ENCODE data around the gene PACS1.
"Not testable (repeated sequence)": the region's sequence is repeated elsewhere in the genome, so short reads cannot be mapped to it uniquely, and the experiment has no call there.

Gene PACS1

GRCh38 chr11:66230156-66230555 is 160.1 kb downstream of the PACS1 start:
- no peak for DNase-seq

GRCh38 chr11:66230978-66231377 is 160.9 kb downstream of the PACS1 start:
- no peak for DNase-seq

GRCh38 chr11:66231561-66231960 is 161.5 kb downstream of the PACS1 start:
- DNase-seq = no peak

GRCh38 chr11:66232769-66233168 is 162.7 kb downstream of the PACS1 start:
- no peak for DNase-seq

- DNase-seq = no peak
Observed at GRCh38 chr11:66233301-66233700, 163.2 kb downstream of the PACS1 start.

GRCh38 chr11:66235141-66235540 is 165.1 kb downstream of the PACS1 start:
- DNase-seq = no peak

- DNase-seq = no peak
Observed at GRCh38 chr11:66237867-66238266, 167.8 kb downstream of the PACS1 start.

GRCh38 chr11:66238786-66239413 is 168.8 kb downstream of the PACS1 start:
- DNase-seq = no peak

GRCh38 chr11:66239511-66239910 is 169.4 kb downstream of the PACS1 start:
- DNase-seq = no peak

- DNase-seq = no peak
Observed at GRCh38 chr11:66239998-66240780, 170.1 kb downstream of the PACS1 start.

GRCh38 chr11:66240781-66241136 is 170.7 kb downstream of the PACS1 start:
- no peak for DNase-seq

- DNase-seq = no peak
Observed at GRCh38 chr11:66242095-66242765, 172.2 kb downstream of the PACS1 start.

- no peak for DNase-seq
Observed at GRCh38 chr11:66243782-66244535, 173.9 kb downstream of the PACS1 start.

- DNase-seq = no peak
Observed at GRCh38 chr11:66247295-66247694, 177.2 kb downstream of the PACS1 start.

- no peak for DNase-seq
Observed at GRCh38 chr11:66247801-66248200, 177.7 kb downstream of the PACS1 start.

GRCh38 chr11:66248903-66249302 is 178.8 kb downstream of the PACS1 start:
- DNase-seq = no peak

GRCh38 chr11:66251809-66252208 is 181.7 kb downstream of the PACS1 start:
- DNase-seq = no peak

- DNase-seq = not testable (repeated sequence)
Observed at GRCh38 chr11:66253081-66253480, 183.0 kb downstream of the PACS1 start.

- DNase-seq = no peak
Observed at GRCh38 chr11:66258473-66258893, 188.4 kb downstream of the PACS1 start.

GRCh38 chr11:66259225-66259624 is 189.2 kb downstream of the PACS1 start:
- no peak for DNase-seq

GRCh38 chr11:66259956-66260355 is 189.9 kb downstream of the PACS1 start:
- no peak for DNase-seq

- no peak for DNase-seq
Observed at GRCh38 chr11:66261578-66261977, 191.5 kb downstream of the PACS1 start.

- no peak for DNase-seq
Observed at GRCh38 chr11:66262191-66262590, 192.1 kb downstream of the PACS1 start.
